Measurements from ENCODE around the gene MICAL3.

DNA sequence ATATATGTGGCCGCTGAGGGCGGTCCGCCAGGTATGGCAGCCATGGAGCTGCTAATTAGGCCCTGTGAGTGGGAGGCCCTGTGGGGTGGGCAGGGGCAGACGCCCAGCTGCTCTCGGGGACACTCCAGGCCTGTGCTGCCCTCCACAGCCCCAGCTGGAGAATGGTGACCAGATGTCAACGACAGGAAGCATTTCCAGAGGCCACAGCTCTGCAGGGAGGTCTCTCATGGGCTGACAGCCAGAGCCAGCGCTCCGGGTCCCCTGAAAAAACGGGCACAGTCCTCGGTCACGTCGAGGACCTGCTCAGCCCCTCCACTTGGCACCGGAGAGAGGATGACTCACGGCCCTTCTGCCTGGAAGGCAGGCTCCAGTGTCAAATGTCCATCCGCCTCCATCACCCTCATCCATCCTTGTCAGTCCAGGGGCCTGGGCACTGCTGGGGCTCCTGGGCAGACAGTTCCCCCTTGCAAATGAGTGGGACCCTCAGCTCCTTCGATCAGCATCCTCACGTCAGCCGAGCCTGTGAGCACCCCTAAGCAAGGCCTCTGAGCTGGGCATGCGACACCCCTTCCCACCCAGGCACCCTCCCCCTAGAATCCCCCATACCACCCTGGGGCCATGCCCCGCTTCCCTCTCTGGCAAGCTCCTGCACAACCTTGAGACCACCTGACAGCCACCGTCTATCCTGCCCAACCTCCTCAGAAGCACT is 252.0 kb downstream of the MICAL3 start:
- TF ChIP-seq, protein P1, sequence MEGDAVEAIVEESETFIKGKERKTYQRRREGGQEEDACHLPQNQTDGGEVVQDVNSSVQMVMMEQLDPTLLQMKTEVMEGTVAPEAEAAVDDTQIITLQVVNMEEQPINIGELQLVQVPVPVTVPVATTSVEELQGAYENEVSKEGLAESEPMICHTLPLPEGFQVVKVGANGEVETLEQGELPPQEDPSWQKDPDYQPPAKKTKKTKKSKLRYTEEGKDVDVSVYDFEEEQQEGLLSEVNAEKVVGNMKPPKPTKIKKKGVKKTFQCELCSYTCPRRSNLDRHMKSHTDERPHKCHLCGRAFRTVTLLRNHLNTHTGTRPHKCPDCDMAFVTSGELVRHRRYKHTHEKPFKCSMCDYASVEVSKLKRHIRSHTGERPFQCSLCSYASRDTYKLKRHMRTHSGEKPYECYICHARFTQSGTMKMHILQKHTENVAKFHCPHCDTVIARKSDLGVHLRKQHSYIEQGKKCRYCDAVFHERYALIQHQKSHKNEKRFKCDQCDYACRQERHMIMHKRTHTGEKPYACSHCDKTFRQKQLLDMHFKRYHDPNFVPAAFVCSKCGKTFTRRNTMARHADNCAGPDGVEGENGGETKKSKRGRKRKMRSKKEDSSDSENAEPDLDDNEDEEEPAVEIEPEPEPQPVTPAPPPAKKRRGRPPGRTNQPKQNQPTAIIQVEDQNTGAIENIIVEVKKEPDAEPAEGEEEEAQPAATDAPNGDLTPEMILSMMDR (IDR thresholded peaks at IDR 0.05), result no peak
- TF ChIP-seq EP300 (IDR thresholded peaks at IDR 0.05; ENCODE audit: low read depth), result no peak
- TF ChIP-seq POLR2A (IDR thresholded peaks at IDR 0.05), result no peak
